Fibroblast of upper back skin (primary cell): Measurements from ENCODE around the gene KANK3.
"Not testable (repeated sequence)": the region's sequence is repeated elsewhere in the genome, so short reads cannot be mapped to it uniquely, and the experiment has no call there.

Experiments used
- DNase-seq: peaks from one replicate; pipeline ENCODE4 v3.0.0-alpha.2; 2013

KANK3 gene

DNA sequence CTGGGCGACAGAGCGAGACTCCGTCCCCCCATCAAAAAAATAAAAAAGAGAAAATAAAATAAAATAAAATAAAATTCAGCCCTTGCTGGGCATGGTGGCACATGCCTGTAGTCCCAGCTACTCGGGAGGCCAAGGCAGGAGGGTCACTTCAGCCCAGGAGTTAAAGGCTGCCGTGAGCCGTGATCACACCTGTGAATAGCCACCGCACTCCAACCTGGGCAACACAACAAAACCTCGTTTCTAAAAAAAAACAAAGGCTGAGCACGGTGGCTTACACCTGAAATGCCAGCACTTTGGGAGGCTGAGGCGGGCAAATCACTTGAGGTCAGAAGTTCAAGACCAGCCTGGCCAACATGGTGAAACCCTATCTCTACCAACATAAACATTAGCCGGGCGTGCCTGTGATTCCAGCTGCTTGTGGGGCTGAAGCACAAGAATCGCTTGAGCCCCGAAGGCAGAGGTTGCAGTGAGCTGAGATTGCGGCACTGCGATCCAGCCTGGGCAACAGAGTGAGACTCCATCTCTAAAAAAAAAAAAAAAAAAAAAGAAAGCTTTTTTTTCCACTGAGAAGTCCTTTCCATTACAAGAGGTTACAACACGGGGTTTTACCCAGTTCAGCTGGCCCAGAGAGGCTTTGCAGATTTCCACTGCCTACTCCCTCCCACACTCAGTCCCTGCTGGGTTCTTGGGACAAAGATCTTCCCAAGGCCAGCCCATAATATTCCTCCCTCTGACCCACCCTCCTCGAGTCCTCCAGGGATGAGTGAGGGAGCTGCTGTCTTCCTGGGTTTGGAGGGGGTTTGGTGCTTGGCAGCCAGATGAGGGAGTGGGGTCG is 27.3 kb upstream of the KANK3 start:
- no peak for DNase-seq

GRCh38 chr19:8367327-8368001 is 24.4 kb upstream of the KANK3 start:
- peak; percentile 98 for DNase-seq

- peak; percentile 31 for DNase-seq
These were observed 23.9 kb upstream of the KANK3 start for GRCh38 chr19:8366961-8367326.

DNA sequence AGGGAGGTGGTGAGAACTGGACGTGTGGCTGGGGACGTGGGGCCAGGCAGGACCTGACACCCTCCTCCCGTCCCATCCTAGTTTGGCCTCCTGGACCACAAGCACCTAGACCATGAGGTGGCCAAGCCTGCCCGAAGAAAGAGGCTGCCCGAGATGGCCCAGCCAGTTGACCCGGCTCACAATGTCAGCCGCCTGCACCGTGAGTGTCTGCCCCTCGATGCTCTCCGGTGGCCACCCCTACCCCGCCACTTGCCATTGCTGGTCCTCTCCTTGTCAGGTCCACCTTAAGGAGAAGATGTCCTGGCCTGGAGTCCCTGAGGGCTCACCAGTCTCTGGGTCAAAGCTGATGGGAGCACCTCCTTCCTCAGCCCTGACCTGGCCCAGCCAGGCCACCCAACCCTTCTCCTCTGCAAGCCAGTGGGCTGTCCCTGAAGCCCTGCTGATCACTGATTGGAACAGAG is 23.1 kb upstream of the KANK3 start:
- no peak for DNase-seq

GRCh38 chr19:8363803-8364771 is 21.0 kb upstream of the KANK3 start, which contains the start of gene ANGPTL4:
TSS of gene ANGPTL4 (plus strand) at chr19:8364155. CDS start at chr19:8364322, 167 bp downstream.
- peak; percentile 50 for DNase-seq

DNA sequence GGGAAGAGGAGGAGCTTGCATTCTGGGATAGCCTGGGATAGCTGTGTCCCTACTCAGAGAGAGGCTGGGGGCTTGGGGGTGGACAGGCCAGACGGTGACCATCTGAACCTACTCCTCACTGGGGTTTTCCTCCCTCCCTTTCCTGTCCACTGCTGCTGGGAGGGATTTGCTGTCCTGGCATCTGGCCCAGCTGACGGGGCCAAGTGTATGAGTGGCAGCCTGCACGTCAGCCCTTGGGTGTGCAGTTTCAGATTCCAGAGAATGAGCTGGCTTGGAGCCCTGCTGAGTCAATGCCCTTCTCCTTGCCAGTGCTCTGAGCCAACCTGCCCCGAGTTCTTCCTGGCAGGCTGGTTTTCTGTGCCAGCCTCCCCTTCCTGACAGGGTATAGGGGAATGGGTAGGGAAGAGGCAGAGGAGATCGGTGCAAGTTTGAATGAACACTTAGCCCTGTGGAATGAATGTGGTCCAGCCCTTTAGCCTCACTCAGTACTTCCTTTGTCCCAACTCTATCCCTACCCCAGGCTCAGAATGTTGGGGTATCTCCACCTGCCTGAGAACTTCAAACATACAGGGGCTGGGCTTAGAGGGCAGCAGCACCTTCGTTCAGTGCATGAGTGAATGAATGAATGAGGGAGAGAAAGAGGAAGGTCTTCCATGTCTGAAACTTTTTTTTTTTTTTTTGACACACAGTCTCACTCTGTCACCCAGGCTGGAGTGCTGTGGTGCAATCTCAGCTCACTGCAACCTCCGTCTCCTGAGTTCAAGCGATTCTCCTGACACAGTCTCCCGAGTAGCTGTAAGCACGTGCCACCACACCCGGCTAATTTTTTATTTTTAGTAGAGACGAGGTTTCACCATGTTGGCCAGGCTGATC is 19.1 kb upstream of the KANK3 start:
- peak; percentile 96 for DNase-seq

GRCh38 chr19:8360196-8360595 is 17.1 kb upstream of the KANK3 start:
- DNase-seq = no peak

DNA sequence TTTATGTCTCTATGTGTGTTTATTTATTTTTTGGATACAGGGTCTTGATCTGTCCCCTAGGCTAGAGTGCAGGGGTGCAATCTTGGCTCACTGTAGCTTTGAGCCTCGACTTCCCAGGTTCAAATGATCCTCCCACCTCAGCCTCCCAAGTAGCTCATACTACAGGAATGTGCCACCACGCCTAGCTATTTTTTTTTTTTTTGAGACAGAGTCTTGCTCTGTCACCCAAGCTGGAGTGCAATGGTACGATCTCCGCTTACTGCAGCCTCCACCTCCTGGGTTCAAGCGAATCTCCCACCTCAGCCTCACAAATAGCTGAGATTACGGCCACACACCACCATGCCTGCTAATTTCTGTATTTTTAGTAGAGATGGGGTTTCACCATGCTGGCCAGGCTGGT is 15.9 kb upstream of the KANK3 start:
- no peak for DNase-seq

DNA sequence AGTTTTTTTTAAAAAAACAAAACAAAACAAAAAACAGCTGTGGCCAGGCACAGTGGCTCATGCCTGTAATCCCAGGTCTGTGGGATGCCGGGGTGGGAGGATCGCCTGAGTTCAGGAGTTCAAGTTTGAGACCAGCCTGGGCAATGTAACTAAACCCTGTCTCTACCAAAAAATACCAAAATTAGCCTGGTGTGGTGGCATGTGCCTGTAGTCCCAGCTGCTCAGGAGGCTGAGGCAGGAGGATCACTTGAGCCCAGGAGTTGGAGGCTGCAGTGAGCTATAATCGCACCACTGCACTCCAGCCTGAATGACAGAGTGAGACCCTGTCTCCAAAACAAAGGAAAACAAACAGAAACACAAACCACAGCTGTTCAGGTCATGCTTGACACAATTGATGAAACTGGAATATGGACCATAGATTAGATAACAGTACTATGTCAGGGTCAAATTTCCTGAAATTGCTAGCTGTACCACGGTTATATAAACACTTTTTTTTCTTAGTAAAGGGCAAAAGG is 14.0 kb upstream of the KANK3 start:
- DNase-seq = no peak

- peak; percentile 84 for DNase-seq
These were observed 12.8 kb upstream of the KANK3 start for GRCh38 chr19:8355631-8356402.

DNA sequence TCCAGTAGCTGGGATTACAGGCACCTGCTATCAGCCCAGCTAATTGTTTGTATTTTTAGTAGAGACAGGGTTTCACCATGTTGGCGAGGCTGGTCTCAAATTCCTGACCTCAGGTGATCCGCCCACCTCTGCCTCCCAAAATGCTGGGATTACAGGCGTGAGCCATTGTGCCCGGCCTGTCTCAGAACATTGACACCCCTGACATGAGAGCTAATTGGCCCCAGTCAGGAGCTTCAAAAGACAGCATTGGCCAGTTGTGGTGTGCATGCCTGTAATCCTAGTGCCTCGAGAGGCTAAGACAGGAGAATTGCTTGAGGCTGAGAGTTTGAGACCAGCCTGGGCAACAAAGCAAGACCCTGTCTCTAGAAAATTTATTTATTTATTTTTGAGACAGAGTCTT is 9.8 kb upstream of the KANK3 start:
- DNase-seq = not testable (repeated sequence)

- DNase-seq = no peak
These were observed 9.2 kb upstream of the KANK3 start for GRCh38 chr19:8352134-8352827.

GRCh38 chr19:8349629-8350372 is 6.7 kb upstream of the KANK3 start:
- DNase-seq = not testable (repeated sequence)

- no peak for DNase-seq
These were observed 402 bp upstream of the KANK3 start for GRCh38 chr19:8343483-8343844.

DNA sequence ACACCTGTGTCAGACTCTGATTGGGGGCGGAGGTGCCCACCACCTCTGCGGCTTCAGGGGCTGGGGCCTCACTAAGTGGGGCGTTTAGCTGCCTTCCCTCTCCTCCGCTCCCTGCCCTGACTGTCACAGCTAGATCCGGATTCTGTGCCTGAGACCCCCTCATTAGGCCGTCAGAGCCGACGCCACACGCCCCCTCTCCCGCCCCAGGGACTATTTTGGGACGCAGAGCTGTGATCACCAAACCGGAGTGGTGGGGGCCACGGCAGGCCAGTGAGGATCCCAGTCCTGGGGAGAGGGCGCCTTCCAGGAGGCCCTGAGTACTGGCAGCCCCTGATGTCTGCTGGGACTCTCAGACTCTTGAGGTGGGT is 762 bp downstream of the KANK3 start:
- DNase-seq = no peak

DNA sequence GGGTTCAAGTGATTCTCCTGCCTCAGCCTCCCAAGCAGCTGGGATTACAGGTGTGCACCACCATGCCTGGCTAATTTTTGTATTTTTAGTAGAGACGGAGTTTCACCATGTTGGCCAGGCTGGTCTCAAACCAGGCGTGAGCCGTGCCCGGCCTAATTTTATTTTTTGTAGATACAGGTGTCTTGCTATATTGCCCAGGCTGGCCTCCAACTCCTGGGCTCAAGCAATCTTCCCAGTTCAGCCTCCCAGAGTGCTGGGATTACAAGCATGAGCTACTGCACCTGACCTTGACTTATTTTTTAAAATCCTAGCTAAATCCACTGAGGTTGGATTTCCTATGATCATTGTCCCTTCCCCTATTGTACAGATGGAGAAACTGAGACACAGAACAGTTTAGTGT is 1.6 kb downstream of the KANK3 start:
- DNase-seq = not testable (repeated sequence)

GRCh38 chr19:8340341-8341096 is 2.5 kb downstream of the KANK3 start:
- no peak for DNase-seq

- DNase-seq = no peak
These were observed 4.2 kb downstream of the KANK3 start for GRCh38 chr19:8338835-8339234.

DNA sequence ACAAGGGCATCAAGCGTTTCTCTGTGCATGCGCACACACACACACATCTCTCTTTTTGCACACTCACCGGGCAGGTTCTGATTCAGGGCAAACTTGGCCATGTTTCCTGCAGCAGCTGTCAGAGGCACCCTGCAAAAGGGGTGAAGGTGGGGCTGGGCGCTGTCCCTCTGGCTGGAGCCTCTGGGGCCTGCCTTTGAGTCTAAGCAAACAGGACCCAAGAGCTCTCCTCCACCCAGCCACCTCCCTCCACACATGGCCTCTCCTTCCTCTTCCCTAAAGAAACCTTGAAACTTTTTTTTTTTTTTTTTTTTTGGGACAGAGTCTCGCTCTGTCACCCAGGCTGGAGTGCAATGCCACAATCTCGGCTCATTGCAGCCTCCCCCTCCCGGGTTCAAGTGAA is 5.3 kb downstream of the KANK3 start:
- DNase-seq = no peak
